Subcutaneous adipose tissue (tissue), 4 donors: ENCODE measurements around the gene PIK3C2A. TPM values are rescaled to one million over a fixed set of nuclear protein-coding genes. Genes with fewer than 3 reads are reported as not detected.

ENCODE experiments used
- total RNA-seq, 4 donors: library from RNA; depleted of rRNA; stranded (reverse); fragments of >200 nt; gene quantifications; one replicate each; pipeline ENCODE4 v1.1.0, GENCODE V29; 2016
- TF ChIP-seq, protein P1 (sequence below): fragments of 450-650 bp; IDR thresholded peaks from one replicate; pipeline ENCODE4 v1.5.1; 2016; ENCODE audit warnings: low read depth, mild to moderate bottlenecking, control low read depth, antibody characterized with exemption, moderate library complexity

Gene PIK3C2A
- total RNA-seq, 4 donors from 2014 or later: 60.7 to 97.8 (median 83.4) TPM

DNA sequence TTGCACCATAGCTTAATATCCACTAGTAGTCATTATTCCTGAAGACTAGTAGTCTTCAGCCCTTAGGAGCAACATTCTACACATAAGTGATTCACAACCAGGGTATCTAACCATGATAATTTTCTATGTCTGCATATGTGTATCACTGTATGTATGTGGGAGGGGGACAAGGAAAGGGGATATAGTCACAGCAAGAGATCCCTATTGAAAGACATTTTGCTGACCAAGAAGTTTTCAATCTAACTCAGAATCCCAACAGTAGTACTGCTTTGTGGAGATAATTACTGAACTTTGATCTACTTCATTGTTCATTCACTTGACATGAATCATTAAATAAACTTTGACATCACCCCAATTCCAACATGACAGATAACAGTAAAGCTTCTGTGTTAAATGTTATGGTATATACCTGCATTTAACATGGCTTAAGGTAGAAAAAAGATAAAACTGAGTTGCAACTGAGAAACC lies 10.3 kb downstream of the PIK3C2A start:
- TF ChIP-seq, protein P1, sequence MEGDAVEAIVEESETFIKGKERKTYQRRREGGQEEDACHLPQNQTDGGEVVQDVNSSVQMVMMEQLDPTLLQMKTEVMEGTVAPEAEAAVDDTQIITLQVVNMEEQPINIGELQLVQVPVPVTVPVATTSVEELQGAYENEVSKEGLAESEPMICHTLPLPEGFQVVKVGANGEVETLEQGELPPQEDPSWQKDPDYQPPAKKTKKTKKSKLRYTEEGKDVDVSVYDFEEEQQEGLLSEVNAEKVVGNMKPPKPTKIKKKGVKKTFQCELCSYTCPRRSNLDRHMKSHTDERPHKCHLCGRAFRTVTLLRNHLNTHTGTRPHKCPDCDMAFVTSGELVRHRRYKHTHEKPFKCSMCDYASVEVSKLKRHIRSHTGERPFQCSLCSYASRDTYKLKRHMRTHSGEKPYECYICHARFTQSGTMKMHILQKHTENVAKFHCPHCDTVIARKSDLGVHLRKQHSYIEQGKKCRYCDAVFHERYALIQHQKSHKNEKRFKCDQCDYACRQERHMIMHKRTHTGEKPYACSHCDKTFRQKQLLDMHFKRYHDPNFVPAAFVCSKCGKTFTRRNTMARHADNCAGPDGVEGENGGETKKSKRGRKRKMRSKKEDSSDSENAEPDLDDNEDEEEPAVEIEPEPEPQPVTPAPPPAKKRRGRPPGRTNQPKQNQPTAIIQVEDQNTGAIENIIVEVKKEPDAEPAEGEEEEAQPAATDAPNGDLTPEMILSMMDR: no peak

DNA sequence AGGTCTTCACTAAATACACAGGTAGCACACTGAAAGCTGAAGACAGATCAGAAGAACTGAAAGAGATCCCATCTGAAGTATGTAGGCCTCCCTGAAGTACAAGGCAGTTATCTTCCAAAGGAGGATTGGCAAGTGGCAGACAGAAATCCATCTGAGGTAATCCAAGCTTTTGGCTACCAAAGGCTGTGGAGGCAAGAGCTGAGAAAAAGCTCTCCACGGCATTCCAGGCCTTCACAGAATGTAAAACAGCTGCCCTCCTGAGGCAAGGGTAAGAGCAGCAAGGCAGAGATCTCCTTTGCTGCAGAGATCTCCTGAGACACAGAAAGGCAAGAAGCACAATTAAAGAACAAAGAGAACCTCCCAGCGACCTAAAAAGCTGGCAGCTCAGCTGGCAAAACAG lies 19.1 kb downstream of the PIK3C2A start:
- TF ChIP-seq, protein P1: no peak

DNA sequence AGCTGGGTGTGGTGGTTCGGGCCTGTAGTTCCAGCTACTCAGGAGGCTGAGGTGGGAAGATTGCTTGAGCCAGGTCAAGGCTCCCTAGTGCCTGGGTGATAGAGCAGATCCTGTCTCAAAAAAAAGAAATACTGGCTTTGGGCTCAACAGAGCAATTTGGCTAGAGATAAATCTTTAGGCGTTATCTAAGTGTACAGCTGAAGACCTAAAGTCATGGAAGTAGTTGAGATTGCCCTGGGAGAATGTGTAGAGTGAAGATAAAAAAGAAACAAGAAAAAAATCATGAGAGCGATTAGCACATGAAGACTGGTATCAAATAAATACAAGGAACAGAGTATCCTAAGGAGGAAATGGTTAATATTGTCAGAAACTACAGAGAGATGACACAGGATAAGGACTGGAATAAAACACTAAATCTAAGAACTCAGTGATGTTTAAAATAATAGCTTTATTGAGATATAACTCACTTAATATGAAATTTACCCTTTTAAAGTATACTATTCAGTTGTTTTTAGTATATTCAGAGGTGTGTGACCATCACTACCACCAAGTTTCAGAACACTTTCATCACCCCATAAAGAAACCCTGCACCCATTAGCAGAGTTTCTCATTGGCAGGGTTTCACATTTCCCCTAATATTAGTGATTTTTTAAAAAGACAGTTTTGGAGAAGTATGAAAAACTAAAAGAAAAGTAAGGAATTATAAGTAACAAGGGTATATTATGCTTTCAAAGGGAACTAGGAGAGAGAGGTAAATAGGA lies 20.7 kb downstream of the PIK3C2A start:
- TF ChIP-seq, protein P1: no peak

DNA sequence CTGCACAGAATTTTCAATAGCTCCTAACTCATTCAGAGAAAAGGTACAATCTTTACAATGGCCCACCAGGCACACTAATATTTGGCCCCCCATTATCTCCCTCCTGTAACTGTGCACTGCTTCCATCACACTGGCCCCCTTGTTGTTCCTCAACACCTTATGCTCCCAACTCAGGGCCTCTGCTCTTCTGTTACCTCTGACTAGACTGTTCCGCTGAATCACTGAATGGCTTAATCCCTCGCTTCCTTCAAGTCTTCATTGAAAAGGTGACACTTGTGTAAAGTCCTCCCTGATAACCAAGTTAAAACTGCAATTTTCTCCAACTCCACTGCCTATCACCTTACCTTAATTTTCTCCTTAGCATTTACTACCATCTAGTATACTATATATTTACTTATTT lies 21.8 kb downstream of the PIK3C2A start:
- TF ChIP-seq, protein P1: no peak

DNA sequence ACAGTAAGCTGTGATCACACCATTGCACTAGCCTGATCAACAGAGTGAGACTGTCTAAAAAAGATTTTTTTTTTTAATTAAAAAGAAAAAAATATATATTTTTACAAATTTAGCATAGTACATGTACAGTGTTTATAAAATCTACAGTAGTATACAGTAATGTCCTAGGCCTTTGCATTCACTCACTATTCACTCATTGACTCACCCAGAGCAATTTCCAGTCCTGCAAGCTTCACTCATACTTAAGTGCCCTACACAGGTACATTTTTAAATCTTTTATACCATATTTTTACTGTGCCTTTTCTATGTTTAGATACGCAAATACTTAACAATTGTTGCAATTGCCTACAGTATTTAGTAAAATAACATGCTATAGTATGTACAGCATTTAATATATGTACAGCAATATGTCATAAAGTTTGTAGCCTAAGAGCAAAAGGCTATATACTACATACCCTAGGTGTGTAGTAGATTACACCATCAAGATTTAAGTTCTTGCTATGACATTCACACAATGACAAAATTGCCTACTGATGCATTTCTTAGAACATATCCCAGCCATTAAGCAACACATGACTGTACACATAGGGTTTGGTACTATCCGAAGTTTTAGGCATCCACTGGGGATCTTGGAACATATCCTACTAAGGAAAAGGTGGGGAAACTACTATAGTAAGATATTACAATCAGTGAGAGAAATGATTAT lies 22.8 kb downstream of the PIK3C2A start:
- TF ChIP-seq, protein P1: no peak

DNA sequence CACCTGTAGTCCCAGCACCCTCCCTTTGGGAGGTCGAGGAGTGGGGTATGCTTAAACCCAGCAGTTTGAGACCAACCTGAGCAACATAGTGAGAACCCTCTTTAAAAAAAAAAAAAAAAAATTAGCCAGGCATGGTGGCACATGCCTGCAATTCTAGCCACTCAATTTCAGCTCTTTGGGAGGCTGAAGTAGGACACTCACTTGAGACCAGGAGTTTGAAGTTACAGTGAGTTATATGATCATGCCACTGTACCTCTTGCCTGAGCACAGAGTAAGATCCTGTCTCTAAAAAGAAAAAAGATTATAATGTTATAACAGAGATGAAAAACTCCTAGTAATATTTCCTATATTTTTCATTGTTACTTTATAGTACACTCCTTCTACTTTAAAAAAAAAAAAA lies 23.9 kb downstream of the PIK3C2A start:
- TF ChIP-seq, protein P1: no peak

DNA sequence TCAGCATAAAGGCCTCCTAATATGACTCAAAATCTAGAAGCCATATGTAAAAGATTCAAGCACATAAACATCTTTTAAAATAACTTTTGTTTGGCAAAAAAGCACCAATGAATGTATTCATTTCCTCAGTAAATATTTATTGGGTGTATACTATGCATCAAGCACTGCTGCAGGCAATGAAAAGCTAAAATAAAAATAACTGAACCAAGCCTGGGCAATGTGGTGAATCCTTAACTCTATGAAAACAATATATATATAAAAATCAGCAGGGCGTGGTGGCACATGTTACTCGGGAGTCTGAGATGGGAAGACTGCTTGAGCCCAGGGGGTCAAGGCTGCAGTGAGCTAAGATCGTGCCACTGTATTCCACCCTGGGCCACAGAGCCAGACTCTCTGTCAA lies 27.8 kb downstream of the PIK3C2A start:
- TF ChIP-seq, protein P1: no peak
